SU-DHL-6 (cell line): ENCODE results near the gene CSTB.

ENCODE experiments used
- H2AFZ ChIP-seq: fragments of 200-600 bp; sonication (generic); 2 replicates; pipeline ENCODE4 v1.6.1; 2014; ENCODE audit warnings: low read depth, mild to moderate bottlenecking, moderate library complexity, mixed read lengths, antibody characterized with exemption, low read length; ENCODE audit not compliant: severe bottlenecking
- H3F3A ChIP-seq: fragments of 200-600 bp; shearing (Covaris generic); 2 replicates; pipeline ENCODE4 v1.6.0; 2016; ENCODE audit warnings: antibody characterized with exemption, mild to moderate bottlenecking; ENCODE audit not compliant: insufficient read depth
- H3K27ac ChIP-seq: fragments of 200-600 bp; sonication (generic); 2 replicates; pipeline ENCODE4 v1.5.1; 2016; ENCODE audit warnings: low read depth, mild to moderate bottlenecking, low read length, moderate library complexity, mixed read lengths
- H3K27me3 ChIP-seq: fragments of 200-600 bp; sonication (generic), shearing (Covaris generic); 2 replicates; pipeline ENCODE4 v1.6.0; 2014; ENCODE audit warnings: mild to moderate bottlenecking, low read length
- H3K36me3 ChIP-seq: fragments of 200-600 bp; sonication (generic); 2 replicates; pipeline ENCODE4 v1.6.1; 2014; ENCODE audit warnings: mild to moderate bottlenecking, low read length, mixed read lengths
- H3K4me2 ChIP-seq: fragments of 300-600, 200-600 bp; shearing (Covaris generic), sonication (generic); 2 replicates; pipeline ENCODE4 v1.6.0; 2014; ENCODE audit warnings: low read length, low read depth, mild to moderate bottlenecking; ENCODE audit not compliant: poor library complexity, severe bottlenecking
- H3K4me3 ChIP-seq: fragments of 200-600 bp; sonication (generic); 2 replicates; pipeline ENCODE4 v1.5.1; 2014; ENCODE audit warnings: antibody characterized with exemption, low read length, mild to moderate bottlenecking, mixed read lengths; ENCODE audit not compliant: insufficient read depth, poor library complexity, severe bottlenecking
- H3K79me2 ChIP-seq: fragments of 200-600 bp; sonication (generic); 2 replicates; pipeline ENCODE4 v1.6.1; 2014; ENCODE audit warnings: mild to moderate bottlenecking, low read length, moderate library complexity; ENCODE audit not compliant: insufficient read depth
- H3K9ac ChIP-seq: fragments of 200-600 bp; sonication (generic); 2 replicates; pipeline ENCODE4 v1.7.0; 2014; ENCODE audit warnings: mild to moderate bottlenecking, low read length
- H3K9me2 ChIP-seq: fragments of 200-600 bp; sonication (generic); replicated peaks from 2 replicates; pipeline ENCODE4 v1.6.1; 2014; ENCODE audit warnings: low read length; ENCODE audit not compliant: insufficient read depth
- H3K9me3 ChIP-seq: fragments of 200-600 bp; sonication (generic); 2 replicates; pipeline ENCODE4 v1.6.1; 2014; ENCODE audit warnings: low read length, mixed read lengths; ENCODE audit not compliant: insufficient read depth
- H4K20me1 ChIP-seq: fragments of 200-600 bp; sonication (generic); 2 replicates; pipeline ENCODE4 v1.6.1; 2014; ENCODE audit warnings: low read depth, mild to moderate bottlenecking, antibody characterized with exemption, low read length, moderate library complexity, mixed read lengths
- CTCF ChIP-seq: fragments of 200-600 bp; sonication (generic); IDR thresholded peaks from one replicate; pipeline ENCODE4 v1.5.1; 2017; ENCODE audit warnings: antibody characterized with exemption, mild to moderate bottlenecking, low read length, moderate library complexity; ENCODE audit not compliant: insufficient read depth, poor library complexity, severe bottlenecking
- EZH2phosphoT487 ChIP-seq: fragments of 200-600 bp; sonication (generic), shearing (Covaris generic); conservative IDR thresholded peaks from 2 replicates; pipeline ENCODE4 v1.6.1; 2018; ENCODE audit warnings: mild to moderate bottlenecking, antibody characterized with exemption, low read length, moderate library complexity, mixed read lengths

CSTB gene

GRCh38 chr21:43810505-43811261 is 34.6 kb upstream of the CSTB start:
- no peaks in the 10 kb centered on the region for H3K27me3 ChIP-seq
- H3K4me3 ChIP-seq: no peak overlapping the region
- no peaks in the 10 kb centered on the region for H3K9me3 ChIP-seq
- H3K9ac ChIP-seq: no peak overlapping the region
- H3K9me2 ChIP-seq: no peaks in the 10 kb centered on the region
- no peaks in the 10 kb centered on the region for H3K36me3 ChIP-seq
- no peaks in the 10 kb centered on the region for H4K20me1 ChIP-seq
- no peak overlapping the region for H3K27ac ChIP-seq
- no peak overlapping the region for H2AFZ ChIP-seq
- peaks cover 2% of the 10 kb centered on the region; the same call in 1 of the 2 replicates for H3F3A ChIP-seq
- TF ChIP-seq CTCF (peak; percentile 95), EZH2phosphoT487 (no peak)
- H3K79me2 ChIP-seq: no peaks in the 10 kb centered on the region
- H3K4me2 ChIP-seq: no peak overlapping the region

GRCh38 chr21:43809853-43810504 is 33.9 kb upstream of the CSTB start:
- Histone ChIP-seq H3K27me3 (no peaks in the 10 kb centered on the region), H3K9me2 (no peaks in the 10 kb centered on the region), H2AFZ (no peak overlapping the region), H3F3A (peaks cover 8% of the 10 kb centered on the region), H4K20me1 (no peaks in the 10 kb centered on the region), H3K4me3 (no peak overlapping the region), H3K79me2 (no peaks in the 10 kb centered on the region), H3K9ac (no peak overlapping the region), H3K9me3 (no peaks in the 10 kb centered on the region), H3K36me3 (no peaks in the 10 kb centered on the region), H3K27ac (no peak overlapping the region), H3K4me2 (no peak overlapping the region)
- no peak for TF ChIP-seq CTCF
- TF ChIP-seq EZH2phosphoT487: no peak

- H3K9me2 ChIP-seq: no peaks in the 10 kb centered on the region
- H3K9ac ChIP-seq: no peak overlapping the region
- H4K20me1 ChIP-seq: no peaks in the 10 kb centered on the region
- no peaks in the 10 kb centered on the region for H3K9me3 ChIP-seq
- TF ChIP-seq CTCF: no peak
- TF ChIP-seq EZH2phosphoT487: no peak
- no peak overlapping the region for H2AFZ ChIP-seq
- H3K27me3 ChIP-seq: no peaks in the 10 kb centered on the region
- no peak overlapping the region for H3K27ac ChIP-seq
- H3K36me3 ChIP-seq: no peaks in the 10 kb centered on the region
- no peaks in the 10 kb centered on the region for H3K79me2 ChIP-seq
- H3K4me2 ChIP-seq: no peak overlapping the region
- H3K4me3 ChIP-seq: no peak overlapping the region
- H3F3A ChIP-seq: peaks cover 8% of the 10 kb centered on the region
Measured at GRCh38 chr21:43809346-43809799, 33.3 kb upstream of the CSTB start.
